Stimulated activated CD8-positive, alpha-beta memory T cell treated with anti-CD3 and anti-CD28 coated beads, Interleukin-7, amount 100 ng/mL, for 24 hours (primary cell): ENCODE data around the gene ZAR1.

ENCODE experiments used
- DNase-seq: peaks from one replicate; pipeline ENCODE4 v3.0.0-alpha.2; 2020; ENCODE audit warnings: low read depth

The ZAR1 gene

GRCh38 chr4:48490680-48491513 is 845 bp downstream of the ZAR1 start:
- no peak for DNase-seq

- DNase-seq = no peak
Measured at GRCh38 chr4:48491514-48492176, 1.6 kb downstream of the ZAR1 start.

DNA sequence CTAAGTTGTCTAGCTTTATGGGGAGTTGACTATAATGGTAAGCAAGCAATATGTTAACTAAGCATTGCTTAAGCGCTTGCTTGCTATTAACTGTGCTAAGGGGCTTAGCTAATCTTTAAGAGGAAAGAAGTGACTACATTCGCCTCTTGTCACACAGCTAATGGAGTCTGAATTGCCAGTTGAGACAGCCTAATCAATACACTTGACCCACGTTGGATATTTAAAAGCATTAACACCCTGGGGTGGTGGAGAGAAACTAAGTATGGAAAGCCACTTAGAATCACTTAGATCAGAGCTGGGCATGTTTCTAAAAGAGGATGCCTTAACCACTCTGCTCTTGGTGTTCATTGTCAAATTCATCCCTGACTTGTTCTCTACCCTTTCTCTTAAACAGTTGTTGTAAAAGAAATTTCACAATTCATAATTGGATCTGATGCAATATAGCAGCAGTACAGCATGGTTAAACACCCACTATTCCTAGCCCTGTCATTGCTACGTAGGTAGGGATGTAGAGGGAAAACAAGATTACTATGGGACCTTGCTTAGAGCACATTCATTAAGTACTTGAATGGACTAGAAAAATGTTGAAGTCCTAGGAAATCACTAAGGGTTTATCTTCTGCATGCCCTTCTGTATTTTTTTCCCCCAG is 3.5 kb downstream of the ZAR1 start:
- DNase-seq = no peak

- no peak for DNase-seq
Measured at GRCh38 chr4:48495941-48496340, 5.9 kb downstream of the ZAR1 start.

- DNase-seq = no peak
Measured at GRCh38 chr4:48498895-48499294, 8.8 kb downstream of the ZAR1 start.

GRCh38 chr4:48499551-48500066 is 9.6 kb downstream of the ZAR1 start:
- DNase-seq = no peak

- no peak for DNase-seq
Measured at GRCh38 chr4:48503233-48504025, 13.4 kb downstream of the ZAR1 start.

DNA sequence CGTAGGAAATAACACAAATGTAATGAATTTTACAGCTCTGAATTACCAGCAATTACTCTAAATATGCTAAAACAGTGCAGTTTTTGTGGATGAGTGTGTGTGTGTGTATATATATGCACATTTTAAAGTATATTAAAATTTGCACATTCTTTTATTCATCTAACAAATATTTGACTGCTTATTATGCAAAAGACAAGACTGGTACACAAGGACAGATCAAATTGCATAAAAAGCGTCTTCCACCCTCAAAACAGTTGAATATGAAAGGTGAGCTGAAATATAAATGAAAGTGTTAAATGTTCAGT is 13.9 kb downstream of the ZAR1 start:
- no peak for DNase-seq

- no peak for DNase-seq
Measured at GRCh38 chr4:48504352-48504751, 14.3 kb downstream of the ZAR1 start.

GRCh38 chr4:48506716-48507115 is 16.7 kb downstream of the ZAR1 start:
- DNase-seq = no peak

GRCh38 chr4:48509543-48509942 is 19.5 kb downstream of the ZAR1 start:
- no peak for DNase-seq

GRCh38 chr4:48518143-48518542 is 28.1 kb downstream of the ZAR1 start:
- no peak for DNase-seq

DNA sequence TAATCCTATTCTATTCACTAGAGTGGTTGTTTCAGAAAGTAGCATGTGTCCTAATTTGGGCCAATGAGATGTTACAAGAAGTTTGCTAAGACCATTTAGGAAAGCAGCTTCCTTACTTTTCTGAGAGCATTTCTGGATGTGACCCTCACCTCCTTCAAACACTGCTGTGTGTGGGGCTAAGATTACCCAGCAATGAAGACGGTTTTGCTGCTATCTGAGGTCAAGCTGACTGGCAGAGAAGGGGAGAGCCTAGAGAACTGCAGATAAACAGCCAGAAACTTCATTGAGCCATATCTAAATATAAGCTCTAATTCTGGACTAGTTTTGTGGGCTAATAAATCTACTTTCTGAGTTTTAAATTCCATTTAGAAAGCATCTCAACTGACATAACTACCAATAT is 36.4 kb downstream of the ZAR1 start:
- DNase-seq = no peak

GRCh38 chr4:48538358-48538757 is 48.3 kb downstream of the ZAR1 start:
- no peak for DNase-seq

GRCh38 chr4:48539597-48539996 is 49.5 kb downstream of the ZAR1 start:
- DNase-seq = no peak

DNA sequence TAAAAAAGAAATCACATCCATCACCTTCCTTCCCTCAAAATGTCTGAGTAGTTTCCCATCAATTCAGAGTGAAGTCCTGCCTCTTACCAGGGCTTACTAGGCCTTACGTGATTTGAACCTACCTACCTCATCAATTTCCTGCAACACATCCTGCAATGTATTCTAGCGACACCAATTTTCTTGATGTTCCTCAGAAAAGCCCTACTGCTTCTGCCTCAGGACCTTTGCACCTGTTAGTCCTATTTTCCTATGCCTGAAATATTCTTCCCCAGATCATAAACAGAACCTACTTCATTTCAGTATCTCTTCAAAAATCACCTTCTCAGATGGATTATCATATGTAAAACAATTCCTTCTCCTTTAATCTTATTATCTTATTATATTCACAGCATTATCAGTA is 52.8 kb downstream of the ZAR1 start:
- no peak for DNase-seq

DNA sequence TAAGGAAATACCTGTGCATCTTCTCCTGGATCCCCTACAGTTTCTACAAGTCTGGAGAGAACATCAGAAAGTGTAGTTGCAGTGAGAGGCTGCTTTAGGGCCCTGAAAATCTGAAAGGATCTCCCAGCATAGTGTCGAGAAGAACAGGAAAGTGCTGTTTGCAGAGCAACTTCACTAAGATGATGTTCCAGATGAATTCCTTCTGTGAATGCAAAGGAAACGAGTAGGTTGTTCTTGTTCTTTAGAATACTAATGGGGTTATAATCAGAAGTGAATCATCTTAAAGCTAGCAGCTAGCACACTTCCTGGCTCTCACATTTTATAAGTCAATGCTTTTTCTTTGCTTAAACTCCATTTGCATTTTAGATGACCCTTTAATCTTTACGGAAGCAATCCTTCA is 53.7 kb downstream of the ZAR1 start:
- DNase-seq = no peak
